ENCODE data around the gene TNS4.

Gene TNS4

DNA sequence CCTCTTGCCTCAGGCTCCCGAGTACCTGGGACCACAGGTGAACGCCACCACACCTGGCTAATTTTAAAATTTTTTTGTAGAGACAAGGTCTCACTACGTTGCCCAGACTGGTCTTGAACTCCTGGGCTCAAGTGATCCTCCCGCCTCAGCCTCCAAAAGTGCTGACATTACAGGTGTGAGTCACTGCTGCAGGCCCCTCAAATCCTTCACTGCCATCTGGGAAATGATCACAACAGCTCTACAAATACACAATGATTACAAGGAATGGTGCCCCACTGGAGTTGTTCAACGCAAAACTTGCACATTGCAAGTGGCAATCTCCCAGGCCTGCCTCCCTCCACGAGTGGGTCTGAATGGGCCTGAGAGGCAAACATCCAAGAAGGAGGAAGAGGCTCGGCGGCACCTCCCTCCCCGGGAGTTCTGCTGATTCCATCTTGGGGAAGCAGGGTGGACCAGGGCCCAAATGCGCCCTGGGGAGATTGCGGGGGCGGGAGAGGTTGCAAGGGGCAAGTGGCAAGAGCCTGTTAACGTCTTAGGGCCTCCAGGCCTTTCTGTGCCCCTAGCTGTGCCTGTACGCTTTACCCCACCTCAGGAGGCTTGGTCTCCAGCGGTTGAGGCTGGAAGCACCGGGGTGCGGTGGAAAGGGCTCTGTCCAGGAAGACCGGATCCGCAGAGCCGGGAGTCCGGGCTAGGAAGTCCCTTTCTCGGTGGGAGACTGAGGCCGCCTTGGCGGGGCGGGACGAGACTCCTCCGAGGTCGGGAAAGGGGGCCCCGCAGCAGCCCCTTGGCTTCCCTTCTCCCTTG is 58.8 kb downstream of the TNS4 start:
- no peak overlapping the region; the same call in 1 of the 2 replicates for H3K4me3 ChIP-seq (ENCODE audit: low read length)
- no peaks in the 10 kb centered on the region for H3K9me3 ChIP-seq (replicated peaks; ENCODE audit: insufficient read depth, low read length)
- H3K9me2 ChIP-seq (replicated peaks; ENCODE audit: insufficient read depth, low read length), result no peaks in the 10 kb centered on the region
- H3K4me2 ChIP-seq (ENCODE audit: low read depth, low read length), result peak overlapping the region; percentile 50
- H3F3A ChIP-seq (ENCODE audit: insufficient read depth, low read length), result peaks cover 20% of the 10 kb centered on the region
- TF ChIP-seq, protein P1, sequence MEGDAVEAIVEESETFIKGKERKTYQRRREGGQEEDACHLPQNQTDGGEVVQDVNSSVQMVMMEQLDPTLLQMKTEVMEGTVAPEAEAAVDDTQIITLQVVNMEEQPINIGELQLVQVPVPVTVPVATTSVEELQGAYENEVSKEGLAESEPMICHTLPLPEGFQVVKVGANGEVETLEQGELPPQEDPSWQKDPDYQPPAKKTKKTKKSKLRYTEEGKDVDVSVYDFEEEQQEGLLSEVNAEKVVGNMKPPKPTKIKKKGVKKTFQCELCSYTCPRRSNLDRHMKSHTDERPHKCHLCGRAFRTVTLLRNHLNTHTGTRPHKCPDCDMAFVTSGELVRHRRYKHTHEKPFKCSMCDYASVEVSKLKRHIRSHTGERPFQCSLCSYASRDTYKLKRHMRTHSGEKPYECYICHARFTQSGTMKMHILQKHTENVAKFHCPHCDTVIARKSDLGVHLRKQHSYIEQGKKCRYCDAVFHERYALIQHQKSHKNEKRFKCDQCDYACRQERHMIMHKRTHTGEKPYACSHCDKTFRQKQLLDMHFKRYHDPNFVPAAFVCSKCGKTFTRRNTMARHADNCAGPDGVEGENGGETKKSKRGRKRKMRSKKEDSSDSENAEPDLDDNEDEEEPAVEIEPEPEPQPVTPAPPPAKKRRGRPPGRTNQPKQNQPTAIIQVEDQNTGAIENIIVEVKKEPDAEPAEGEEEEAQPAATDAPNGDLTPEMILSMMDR (IDR thresholded peaks at IDR 0.05; ENCODE audit: low read length), result no peak
- no peak for TF ChIP-seq EZH2 (optimal IDR thresholded peaks at IDR 0.05; ENCODE audit: low read depth, low read length)
- TF ChIP-seq EZH2phosphoT487 (IDR thresholded peaks at IDR 0.05; ENCODE audit: low read length), result no peak
- peaks cover 50% of the 10 kb centered on the region for H3K27me3 ChIP-seq (replicated peaks; ENCODE audit: insufficient read depth, low read length)
- H4K20me1 ChIP-seq (ENCODE audit: insufficient read depth, low read length), result 0 out of 2 replicates have a peak, but pooled peaks cover 3% of the 10 kb centered on the region
- DNase-seq, result no peak
- H3K4me1 ChIP-seq (ENCODE audit: low read length), result peaks cover 17% of the 10 kb centered on the region
- H3K27ac ChIP-seq (ENCODE audit: low read length), result no peak overlapping the region
- H3K9ac ChIP-seq (ENCODE audit: low read length), result no peak overlapping the region
- no peaks in the 10 kb centered on the region for H3K36me3 ChIP-seq (replicated peaks; ENCODE audit: insufficient read depth, low read length)
- H3K79me2 ChIP-seq (ENCODE audit: low read length), result no peaks in the 10 kb centered on the region
- no peak overlapping the region for H2AFZ ChIP-seq (ENCODE audit: low read length)

DNA sequence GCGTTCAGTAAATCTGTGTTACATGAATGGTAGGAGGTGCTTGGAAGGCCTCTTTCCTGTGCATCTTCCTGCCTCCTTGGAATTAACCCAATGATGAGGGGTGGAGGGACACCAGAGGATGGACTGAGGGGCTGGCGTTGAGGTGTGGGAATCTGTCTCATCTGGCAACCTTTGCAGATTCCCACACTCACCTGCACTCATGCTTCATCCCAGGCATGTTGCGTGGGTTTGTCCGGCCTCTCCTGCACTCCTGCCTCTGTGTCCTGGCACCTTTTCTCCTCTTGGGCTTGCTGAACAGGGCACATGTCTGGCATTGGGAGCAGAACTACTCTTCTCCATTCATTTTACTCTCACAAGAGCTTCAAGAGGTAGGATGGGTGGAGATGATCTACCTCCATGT is 61.3 kb downstream of the TNS4 start:
- TF ChIP-seq, protein P1 (IDR thresholded peaks at IDR 0.05; ENCODE audit: low read length), result no peak
- no peak for TF ChIP-seq EZH2phosphoT487 (IDR thresholded peaks at IDR 0.05; ENCODE audit: low read length)
- TF ChIP-seq EZH2 (optimal IDR thresholded peaks at IDR 0.05; ENCODE audit: low read depth, low read length), result no peak
- Histone ChIP-seq H3K4me3 (ENCODE audit: low read length) (no peak overlapping the region), H2AFZ (ENCODE audit: low read length) (no peak overlapping the region), H3K27me3 (replicated peaks; ENCODE audit: insufficient read depth, low read length) (peaks cover 32% of the 10 kb centered on the region), H3K36me3 (replicated peaks; ENCODE audit: insufficient read depth, low read length) (no peaks in the 10 kb centered on the region), H3K4me2 (ENCODE audit: low read depth, low read length) (no peak overlapping the region), H4K20me1 (ENCODE audit: insufficient read depth, low read length) (0 out of 2 replicates have a peak, but pooled peaks cover under 1% of the 10 kb centered on the region), H3K9ac (ENCODE audit: low read length) (no peak overlapping the region), H3F3A (ENCODE audit: insufficient read depth, low read length) (peaks cover 14% of the 10 kb centered on the region), H3K4me1 (ENCODE audit: low read length) (peaks cover 13% of the 10 kb centered on the region), H3K79me2 (ENCODE audit: low read length) (no peaks in the 10 kb centered on the region), H3K9me3 (replicated peaks; ENCODE audit: insufficient read depth, low read length) (no peaks in the 10 kb centered on the region), H3K27ac (ENCODE audit: low read length) (no peak overlapping the region), H3K9me2 (replicated peaks; ENCODE audit: insufficient read depth, low read length) (no peaks in the 10 kb centered on the region)
- no peak for DNase-seq

DNA sequence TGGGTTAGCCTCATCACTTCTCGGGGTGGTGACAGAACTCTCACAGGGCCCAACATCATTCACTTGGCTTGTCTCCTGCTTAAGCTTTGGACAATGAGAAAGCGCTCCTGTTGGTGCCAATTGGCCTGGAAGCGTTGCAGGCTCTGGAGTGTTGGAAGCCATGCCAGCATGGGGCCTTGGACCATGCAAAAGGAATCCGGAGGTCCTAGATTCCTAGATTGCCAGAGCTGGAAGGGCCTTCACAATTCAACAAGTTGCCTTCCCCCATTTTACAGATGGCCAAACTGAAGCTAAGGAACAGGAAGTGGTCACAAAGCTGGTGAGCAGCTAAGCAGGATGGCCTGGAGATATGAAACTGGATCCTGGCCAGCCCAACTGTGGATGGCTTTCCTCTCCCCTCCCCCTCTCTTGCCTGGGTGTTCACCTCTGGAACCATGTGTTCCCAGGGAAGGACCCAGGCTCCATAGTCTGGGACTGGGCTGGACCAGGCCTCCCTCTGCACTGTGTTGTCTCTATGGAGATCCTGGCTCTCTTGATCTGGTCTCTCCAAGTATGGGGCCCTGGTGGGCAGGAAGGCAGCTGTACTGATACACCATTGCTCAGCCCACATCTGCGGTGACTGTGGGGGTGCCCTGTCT is 64.2 kb downstream of the TNS4 start:
- no peaks in the 10 kb centered on the region for H4K20me1 ChIP-seq (ENCODE audit: insufficient read depth, low read length)

More for the DNA sequence above, 64.2 kb downstream of the TNS4 start:
- Histone ChIP-seq H3K27me3 (replicated peaks; ENCODE audit: insufficient read depth, low read length) (peaks cover 17% of the 10 kb centered on the region), H2AFZ (ENCODE audit: low read length) (no peak overlapping the region), H3K9me2 (replicated peaks; ENCODE audit: insufficient read depth, low read length) (no peaks in the 10 kb centered on the region), H3K79me2 (ENCODE audit: low read length) (no peaks in the 10 kb centered on the region), H3K9me3 (replicated peaks; ENCODE audit: insufficient read depth, low read length) (no peaks in the 10 kb centered on the region), H3K27ac (ENCODE audit: low read length) (no peak overlapping the region), H3K4me2 (ENCODE audit: low read depth, low read length) (no peak overlapping the region), H3K36me3 (replicated peaks; ENCODE audit: insufficient read depth, low read length) (no peaks in the 10 kb centered on the region), H3F3A (ENCODE audit: insufficient read depth, low read length) (no peaks in the 10 kb centered on the region), H3K9ac (ENCODE audit: low read length) (no peak overlapping the region), H3K4me1 (ENCODE audit: low read length) (peaks cover 3% of the 10 kb centered on the region; the same call in 1 of the 2 replicates), H3K4me3 (ENCODE audit: low read length) (no peak overlapping the region)
- TF ChIP-seq EZH2 (optimal IDR thresholded peaks at IDR 0.05; ENCODE audit: low read depth, low read length) (no peak), EZH2phosphoT487 (IDR thresholded peaks at IDR 0.05; ENCODE audit: low read length) (no peak)
- TF ChIP-seq, protein P1 (IDR thresholded peaks at IDR 0.05; ENCODE audit: low read length), result no peak
- DNase-seq, result no peak
